GM20431 (cell line): ENCODE results near the gene CEACAM19.
"Not testable (repeated sequence)": the region's sequence is repeated elsewhere in the genome, so short reads cannot be mapped to it uniquely, and the experiment has no call there.

Source experiments
- in situ Hi-C: fragments of 300-500 bp; cut with MseI, MboI; formaldehyde crosslinking; loops from one replicate; pipeline ENCODE4 v1.15.0; 2020; ENCODE audit warnings: low sequenced_read_pairs; ENCODE audit not compliant: unreplicated experiment

The CEACAM19 gene, protein sequence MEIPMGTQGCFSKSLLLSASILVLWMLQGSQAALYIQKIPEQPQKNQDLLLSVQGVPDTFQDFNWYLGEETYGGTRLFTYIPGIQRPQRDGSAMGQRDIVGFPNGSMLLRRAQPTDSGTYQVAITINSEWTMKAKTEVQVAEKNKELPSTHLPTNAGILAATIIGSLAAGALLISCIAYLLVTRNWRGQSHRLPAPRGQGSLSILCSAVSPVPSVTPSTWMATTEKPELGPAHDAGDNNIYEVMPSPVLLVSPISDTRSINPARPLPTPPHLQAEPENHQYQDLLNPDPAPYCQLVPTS

DNA sequence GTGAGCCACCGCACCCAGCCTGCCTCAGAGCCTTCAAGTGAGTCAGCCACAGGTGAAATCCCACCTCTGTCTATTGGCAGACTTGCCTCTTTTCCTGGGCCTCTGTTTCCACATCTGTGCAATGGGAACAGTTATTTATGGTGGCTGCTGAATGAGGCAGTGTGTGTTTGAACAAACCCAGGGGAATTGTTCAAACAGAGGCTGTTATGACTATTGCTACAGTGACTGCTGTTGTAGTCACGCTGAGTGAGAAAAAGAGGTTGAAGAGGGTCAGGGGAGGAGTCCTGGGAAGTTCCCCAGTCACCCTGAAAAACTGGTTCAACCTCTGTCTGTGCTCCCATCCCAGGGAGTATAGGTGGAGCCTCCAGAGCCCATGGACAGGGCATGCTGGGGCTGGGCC lies at the start of gene CEACAM19:
TSS of gene CEACAM19 (plus strand) at position 83 of the 400 bp plus-strand sequence. CDS start 450 bp downstream, outside the sequence.
- in situ Hi-C loops = no loop called here

DNA sequence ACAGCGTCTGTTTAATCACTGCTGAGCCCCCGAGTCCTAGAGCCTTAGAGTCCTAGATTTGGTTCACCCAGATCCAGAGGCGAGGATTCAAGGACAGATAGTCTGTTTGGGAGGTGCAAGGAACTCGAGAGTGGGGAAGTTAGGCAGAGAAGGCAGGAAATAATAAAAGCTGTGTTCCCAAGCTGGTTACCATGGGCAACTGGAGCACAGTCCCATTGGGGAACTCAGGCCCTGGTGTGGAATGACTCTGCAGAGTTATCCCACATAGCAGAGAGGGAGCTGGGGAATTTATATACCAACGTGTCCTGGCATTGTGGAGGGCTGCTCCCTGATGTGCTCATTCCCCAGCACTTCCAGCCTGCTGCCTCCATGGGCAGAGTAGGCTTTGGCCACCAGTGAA lies 48.2 kb upstream of the CEACAM19 start:
- in situ Hi-C loops = no loop called here

DNA sequence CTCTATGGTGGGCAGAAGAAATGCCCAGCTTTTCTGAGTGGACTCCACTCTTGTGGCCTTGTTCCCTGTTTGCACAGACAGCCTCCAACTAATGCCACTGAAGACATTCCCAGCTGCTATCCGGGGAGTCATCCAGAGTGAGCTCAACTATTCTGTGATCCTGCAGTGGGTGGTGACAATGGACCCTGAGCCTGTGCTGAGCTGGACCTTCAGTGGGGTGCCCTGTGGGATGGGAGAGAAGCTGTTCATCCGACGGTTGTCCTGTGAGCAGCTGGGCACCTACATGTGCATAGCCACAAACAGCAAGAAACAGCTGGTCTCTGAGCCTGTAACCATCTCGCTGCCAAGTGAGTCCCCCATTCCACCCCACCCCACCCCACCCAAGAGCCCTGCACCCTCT lies 47.7 kb upstream of the CEACAM19 start:
- in situ Hi-C loops = no loop called here

DNA sequence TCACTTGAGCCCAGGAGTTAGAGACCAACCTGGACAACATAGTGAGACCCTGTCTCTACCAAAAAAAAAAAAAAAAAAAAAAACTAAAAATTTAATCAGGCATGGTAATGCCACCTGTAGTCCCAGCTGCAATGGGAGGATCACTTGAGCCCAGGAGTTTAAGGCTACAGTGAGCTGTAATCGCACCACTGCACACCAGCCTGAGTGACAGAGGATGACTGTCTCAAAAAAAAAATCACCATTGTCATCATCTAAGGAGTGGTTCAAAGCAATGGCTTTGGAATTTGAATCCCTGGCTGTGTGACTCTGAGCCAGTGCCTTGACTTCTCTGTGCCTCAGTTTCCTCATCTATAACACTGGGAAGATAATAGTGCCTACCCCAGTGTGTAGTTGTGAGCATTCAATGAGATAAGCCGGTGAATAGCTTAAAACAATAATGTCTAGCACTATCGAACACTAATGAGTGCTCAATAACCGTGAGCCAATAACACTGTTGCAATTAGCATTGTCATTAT lies 46.4 kb upstream of the CEACAM19 start:
- in situ Hi-C loops = no loop called here

DNA sequence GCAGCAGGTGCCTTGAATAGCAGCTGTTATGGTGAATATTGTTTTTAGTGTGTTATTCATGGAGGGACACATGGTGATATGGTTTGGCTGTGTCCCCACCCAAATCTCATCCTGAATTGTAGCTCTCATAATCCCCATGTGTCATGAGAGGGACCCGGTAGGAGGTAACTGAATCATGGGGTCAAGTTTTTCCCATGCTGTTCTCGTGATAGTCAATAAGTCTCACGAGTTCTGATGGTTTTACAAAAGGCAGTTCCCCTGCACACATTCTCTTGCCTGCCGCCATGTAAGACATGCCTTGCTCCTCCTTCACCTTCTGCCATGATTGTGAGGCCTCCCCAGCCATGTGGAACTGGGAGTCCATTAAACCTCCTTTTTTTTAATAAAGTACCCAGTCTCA lies 45.6 kb upstream of the CEACAM19 start:
- in situ Hi-C loops = not testable (repeated sequence)

DNA sequence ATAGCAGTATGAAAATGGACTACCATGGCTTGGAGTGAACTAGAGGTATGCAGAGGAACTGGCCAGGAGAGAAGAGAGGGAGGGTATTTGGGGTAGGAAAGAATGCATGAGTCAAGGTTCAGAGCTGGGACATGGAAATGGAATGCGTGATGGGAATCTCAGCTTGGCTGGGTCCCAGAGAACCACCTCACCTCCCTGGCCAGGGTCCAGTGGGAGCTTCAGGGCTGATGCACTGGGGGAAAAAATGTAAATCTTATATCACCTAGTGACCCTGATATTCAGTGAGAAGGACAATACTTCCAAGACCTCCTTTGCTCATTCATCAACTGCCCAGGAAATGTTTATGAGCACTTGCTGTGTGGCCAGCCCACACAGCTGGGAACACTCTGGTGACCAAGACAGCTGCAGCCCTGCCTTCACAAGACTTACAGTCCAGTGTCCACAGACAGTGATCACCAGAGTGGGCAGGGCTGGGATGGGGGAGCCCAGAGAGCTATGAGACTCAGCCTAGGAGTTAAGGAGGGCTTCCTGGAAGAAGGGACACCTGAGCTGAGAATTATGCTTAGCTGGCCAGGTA lies 45.1 kb upstream of the CEACAM19 start:
- in situ Hi-C loops = no loop called here

DNA sequence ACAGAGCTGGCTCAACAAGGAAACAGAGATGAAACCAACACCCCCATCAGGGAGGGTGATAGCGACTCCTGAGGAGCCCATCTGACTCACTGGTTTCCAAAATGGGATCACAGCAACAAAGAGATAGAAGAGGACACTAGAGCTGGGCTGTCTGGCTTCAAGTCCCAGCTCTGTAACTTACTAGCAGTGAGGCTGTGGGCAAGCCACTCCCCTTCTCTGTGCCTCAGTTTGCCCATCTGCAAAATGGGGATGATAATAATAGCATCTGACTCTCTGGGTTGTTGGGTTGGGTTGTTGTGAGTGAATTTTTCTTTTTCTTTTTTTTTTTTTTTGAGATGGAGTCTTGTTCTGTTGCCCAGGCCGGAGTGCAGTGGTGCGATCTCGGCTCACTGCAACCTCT lies 43.7 kb upstream of the CEACAM19 start:
- in situ Hi-C loops = no loop called here

DNA sequence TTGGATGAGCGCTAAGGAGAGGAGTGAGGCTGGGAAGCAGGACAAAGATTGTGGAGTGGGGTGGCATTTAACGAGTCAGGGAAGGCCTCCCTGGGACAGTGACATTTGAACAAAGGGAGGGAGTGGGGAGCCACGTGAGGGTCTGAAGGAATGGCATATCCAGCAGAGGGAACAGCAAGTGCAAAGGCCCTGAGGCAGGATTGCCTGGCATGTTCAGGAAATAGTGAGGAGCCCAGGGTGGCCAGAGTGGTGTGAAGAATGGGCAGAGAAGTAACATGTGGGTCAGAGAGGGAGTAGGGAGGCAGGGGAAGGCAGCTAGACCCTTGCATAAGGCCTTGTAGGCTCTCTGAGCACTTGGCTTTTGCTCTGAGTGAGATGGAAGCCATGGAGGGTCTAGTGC lies 42.5 kb upstream of the CEACAM19 start:
- in situ Hi-C loops = no loop called here

DNA sequence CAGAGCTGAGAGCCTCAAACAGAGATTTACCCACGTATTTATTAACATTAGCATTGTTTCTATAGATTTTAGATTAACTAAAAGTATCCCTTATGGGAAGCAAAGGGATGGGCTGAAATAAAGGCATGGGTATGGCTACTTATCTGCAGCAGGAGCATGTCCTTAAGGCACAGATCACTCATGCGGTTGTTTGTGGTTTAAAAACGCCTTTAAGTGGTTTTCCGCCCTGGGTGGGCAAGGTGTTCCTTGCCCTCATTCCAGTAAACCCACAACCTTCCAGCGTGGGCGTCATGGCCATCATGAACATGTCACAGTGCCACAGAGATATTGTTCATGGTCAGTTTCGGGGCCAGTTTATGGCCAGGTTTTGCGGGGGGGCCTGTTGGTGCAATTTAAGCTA lies 39.7 kb upstream of the CEACAM19 start:
- in situ Hi-C loops = not testable (repeated sequence)

DNA sequence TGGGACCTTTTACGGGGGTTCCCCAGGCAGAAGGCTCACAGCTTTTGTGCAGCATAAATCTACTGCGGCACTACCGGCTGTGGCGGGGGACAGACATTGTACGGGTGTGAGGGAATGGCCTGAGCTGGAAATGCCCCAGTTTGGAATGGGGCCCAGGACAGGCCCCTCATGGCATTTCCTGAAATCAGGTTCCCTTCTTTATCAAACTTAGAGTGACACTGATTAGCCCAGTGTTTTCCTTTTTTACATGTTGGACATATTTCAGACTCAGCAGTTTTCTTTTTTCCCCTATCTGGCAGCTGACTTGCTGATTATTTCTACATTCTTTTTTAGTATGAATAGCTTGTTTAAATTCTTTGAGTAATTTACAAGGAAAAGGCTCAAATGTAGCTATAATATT lies 37.2 kb upstream of the CEACAM19 start:
- in situ Hi-C loops = not testable (repeated sequence)

DNA sequence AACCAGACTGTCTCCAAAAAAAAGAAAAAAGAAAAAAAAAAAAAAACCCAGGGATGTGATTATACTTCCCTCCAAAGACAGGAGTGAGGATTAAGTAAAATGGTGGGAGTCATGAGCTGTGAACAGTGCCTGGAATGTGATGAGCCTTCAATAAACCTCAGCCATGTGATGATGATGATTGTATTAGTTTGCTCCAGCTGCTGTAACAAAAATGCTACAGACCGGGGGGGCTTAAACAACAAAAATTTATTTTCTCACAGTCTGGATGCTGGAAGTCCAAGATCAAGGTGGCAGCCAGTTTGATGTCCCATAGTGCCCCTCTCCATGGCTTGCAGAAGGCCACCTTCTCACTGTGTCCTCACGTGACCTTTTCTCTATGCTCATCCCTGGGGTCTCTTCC lies 36.5 kb upstream of the CEACAM19 start:
- in situ Hi-C loops = no loop called here

DNA sequence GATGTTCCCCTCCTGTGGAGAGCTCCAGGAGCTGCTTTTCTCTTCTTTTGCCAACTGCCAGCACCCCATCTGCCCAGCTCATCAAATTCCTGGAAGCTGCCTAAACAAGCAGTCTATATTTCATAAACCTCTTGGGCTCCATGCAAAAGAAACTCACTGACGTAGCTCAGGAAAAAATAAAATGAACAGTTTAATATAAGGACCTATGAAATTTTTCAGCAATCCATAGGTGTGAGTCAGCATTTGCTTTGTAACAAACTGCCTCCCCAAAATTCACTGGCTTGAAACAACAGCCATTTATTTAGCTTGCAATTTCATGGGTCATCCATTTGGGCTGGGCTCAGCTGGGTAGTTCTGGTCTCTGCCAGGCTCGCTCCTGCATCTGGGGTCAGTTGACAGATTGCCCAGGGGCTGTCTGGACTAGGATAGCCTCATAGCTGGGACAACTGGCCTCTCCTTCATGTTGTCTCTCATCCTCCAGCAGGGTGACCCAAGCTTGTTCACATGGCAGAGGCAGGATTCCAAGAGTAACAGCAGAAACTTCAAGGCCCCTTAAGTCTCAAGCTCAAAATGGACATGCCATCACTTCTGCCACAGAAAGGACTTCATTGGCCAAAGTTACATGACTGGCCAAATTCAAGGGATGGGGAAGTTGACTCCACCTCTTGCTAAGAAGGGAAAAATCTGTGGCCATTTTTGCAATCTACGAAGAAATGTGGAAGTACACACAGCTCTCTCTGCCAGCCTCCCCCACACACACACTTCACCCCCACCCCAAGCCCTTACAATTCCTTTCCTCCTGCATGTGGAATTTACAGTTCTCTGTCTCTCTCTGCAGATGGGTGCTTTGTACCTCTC lies 35.5 kb upstream of the CEACAM19 start:
- in situ Hi-C loops = no loop called here

DNA sequence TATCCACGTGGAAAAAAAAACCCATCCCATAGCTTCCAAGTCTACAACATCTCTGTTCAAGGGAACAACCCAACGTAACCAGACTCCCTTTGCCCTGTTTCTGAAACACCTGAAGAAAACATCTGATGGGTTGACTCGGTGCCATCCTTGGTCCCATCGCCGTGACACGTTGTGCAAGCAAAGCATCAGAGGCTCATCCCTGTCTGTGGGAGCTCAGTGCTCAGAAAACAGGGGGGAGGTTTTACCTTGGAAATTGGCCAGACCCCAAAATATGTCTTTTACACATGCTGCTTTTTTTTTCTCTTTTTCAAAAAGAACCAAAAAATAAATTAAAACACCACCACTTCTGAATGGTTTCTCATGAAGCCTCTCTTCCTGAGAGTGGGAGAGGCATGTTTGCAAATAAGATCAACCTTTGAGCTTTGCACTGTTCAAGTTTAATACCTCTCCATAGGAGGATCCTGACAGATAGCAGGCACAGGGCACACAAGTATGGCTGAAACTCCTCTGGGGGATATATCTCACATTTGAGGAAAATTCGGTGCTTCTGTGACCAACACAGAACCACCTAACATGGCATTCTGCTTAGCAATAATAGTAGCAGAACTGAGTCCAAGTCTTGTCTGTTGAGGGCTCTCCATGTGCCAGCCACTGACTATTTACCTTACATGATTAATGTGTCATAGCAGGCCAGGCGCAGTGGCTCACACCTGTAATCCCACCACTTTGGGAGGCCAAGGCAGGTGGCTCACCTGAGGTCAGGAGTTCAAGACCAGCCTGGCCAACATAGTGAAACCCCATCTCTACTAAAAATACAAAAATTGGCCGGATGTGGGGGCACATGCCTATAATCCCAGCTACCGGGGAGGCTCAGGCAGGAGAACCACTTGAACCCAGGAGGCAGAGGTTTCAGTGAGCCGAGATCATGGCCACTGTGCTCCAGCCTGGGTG lies 34.6 kb upstream of the CEACAM19 start:
- in situ Hi-C loops = no loop called here

DNA sequence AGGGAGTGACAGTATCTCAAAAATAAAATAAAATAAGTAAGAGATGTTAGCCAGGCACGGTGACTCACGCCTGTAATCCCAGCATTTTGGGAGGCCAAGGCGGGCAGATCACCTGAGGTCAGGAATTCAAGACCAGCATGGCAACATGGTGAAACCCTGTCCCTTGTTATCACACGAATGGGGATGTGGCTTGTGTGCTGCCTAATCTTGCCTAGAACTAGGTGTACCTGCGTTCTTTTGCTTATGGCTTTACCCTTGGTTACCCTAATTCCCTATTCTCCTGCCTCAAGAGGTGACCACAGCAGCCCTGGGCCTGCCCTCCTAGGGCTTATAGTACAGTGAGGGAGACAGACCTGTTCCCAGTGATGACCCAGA lies 33.9 kb upstream of the CEACAM19 start:
- in situ Hi-C loops = no loop called here

DNA sequence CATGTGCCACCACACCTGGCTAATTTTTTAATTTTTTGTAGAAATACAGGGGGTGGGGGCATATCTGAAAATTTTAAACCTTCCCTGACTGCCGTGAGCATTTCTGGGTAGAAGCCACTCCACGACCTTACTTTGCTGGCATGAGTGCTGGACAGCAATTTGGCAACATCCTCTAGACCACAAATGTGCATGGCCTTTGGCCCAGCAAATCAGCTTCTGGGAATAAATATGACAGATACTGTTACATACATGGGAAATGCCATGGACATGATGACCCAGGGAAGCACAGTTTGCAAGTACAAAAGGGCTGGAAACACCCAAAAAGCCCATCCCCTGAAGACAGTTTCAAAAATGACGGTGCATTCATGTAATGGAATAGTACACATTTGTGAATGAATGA lies 30.8 kb upstream of the CEACAM19 start:
- in situ Hi-C loops = no loop called here

DNA sequence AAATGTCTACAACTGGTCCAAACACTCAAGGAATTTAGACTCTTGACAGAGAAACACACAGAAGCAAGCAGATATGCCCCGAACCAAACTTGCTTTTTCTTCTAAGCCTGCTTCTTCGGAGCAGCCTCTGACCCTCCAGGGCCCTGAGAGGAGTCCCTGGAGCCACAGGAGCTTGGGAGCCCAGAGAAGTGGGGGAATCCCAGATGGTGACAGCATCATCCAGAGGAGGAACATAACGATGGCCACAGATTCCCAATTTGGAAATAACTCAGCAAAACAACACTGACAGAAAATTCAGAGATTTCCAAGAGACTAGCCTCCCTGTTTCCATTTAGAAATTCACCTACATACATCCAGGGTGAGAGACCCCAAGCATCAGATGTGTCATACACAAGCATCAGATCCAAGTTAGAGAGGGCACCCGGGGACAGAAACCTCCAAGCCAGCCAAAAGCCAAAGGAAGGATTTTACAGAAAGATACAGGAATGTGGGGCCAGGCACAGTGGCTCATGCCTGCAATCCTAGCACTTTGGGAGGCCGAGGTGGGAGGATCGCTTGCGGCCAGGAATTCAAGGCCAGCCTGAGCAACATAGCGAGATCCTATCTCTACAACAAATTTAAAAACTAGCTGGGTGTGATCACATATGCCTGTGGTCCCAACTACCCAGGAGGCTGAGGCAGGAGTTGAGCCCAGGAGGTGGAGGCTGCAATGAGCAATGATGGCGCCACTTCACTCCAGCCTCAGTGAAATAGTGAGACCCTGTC lies 29.6 kb upstream of the CEACAM19 start:
- in situ Hi-C loops = no loop called here

DNA sequence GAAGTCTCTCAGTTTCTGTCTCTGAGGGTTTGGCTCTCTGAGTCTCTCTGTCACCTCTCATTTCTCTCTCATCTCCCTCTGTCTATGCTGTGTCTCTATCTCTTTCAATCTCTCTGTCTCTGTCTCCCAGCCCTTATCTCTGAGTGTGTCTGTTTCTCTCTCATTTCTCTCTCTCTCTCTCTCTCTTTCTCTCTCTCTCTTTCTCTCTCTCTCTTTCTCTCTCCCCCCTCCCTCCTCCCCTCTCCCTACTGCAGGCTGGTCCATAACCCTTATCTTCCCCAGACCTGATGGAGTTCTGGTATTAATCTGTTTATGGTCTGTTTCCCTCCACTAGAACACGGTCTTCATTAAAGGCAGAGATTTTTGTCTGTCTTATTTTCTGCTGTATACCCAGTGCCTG lies 28.9 kb upstream of the CEACAM19 start:
- in situ Hi-C loops = no loop called here

DNA sequence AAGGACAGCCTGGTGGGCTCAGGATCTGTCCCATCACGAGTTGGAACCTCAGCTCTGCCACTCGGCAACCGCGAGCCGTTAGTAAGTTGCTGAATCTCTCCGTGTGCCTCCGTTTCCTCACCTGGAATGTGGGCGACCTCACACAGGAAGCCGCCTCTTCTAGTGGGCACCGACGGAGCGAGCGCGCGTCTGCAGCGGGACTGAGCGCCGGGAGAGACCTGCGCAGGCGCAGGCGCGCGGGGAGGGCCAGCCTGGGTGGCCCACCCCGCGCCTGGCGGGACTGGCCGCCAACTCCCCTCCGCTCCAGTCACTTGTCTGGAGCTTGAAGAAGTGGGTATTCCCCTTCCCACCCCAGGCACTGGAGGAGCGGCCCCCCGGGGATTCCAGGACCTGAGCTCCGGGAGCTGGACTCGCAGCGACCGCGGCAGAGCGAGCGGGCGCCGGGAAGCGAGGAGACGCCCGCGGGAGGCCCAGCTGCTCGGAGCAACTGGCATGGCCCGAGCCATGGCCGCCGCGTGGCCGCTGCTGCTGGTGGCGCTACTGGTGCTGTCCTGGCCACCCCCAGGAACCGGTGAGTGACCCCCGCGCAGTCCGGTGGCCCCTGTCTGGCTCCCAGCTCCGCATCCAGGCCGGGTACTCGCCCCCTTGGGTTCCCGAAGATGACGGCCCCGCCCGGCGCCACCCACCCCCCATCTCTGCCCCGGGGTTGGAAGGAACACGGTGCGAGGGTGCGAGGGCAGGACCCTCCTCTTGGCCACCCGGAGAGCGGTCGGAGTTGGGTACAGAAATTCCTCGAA lies 27.5 kb upstream of the CEACAM19 start, which contains the start of gene PVR:
TSS of gene PVR (plus strand) at position 306 of the 797 bp plus-strand sequence. CDS start at position 493, 187 bp downstream.
- in situ Hi-C loops = no loop called here
